ENCODE measurements around the gene KCNA10. TPM values are rescaled to one million over a fixed set of nuclear protein-coding genes. Genes with fewer than 3 reads are reported as not detected.

The KCNA10 gene
- total RNA-seq, 2 experiments from 2014 or later = not detected

DNA sequence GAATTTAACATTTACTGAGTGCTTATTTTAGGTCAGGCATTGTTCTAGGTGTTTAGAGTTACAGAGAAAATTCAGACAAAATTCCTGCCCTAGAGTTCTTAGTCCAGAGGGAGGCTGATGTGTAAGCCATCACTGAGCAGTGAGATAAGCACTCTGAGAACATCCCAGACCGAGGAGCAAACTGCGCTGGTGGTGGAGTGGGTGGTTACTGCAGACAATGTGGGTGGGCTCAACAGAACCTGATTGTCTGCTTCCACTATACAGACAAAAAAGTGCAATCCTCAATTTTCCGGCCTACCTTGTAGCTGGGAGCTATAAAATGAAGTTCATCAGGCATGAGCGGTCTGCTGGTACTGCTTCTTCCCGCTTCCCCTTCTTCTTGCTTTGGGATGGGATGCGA lies 44.5 kb downstream of the KCNA10 start:
- Mint-ChIP-seq H3K9me3 (no peaks in the 10 kb centered on the region), H3K27ac (no peak overlapping the region), H3K36me3 (ENCODE audit: low read depth) (no peaks in the 10 kb centered on the region), H3K4me1 (ENCODE audit: low read depth) (peaks cover 10% of the 10 kb centered on the region), H3K27me3 (ENCODE audit: low read depth) (no peaks in the 10 kb centered on the region), H3K4me3 (no peak overlapping the region)
- CTCF ChIA-PET = interaction anchor here (1.0 to 3.1 kb wide), 3 partner anchors 14 to 271 kb away, joined by 4 to 16 read pairs (median 7); no protein-coding TSS in a partner anchor
- intact Hi-C loops (cut with micrococcal nuclease) = no loop called here
- DNase-seq = no peak

DNA sequence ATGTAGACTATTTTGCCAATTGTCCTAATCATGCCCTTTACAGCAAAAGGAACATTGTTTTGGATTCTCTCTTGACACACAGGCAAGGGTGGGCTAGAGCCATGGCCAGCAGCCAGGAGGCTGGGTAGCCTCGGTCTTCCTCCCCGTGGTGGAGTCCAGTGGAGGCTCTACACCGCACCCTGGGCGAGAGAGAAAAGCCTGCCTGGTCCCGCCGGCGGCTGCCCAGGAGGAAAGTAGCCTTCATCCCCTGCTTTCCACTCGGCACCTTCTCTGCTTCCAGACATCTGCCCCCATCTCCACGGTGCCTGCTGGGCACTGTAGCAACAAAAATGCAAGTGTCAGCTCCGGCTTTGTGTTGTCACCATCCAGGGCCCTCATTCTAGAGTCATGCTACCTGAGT lies 46.4 kb downstream of the KCNA10 start:
- intact Hi-C loops (cut with micrococcal nuclease) = no loop called here
- H3K4me1 Mint-ChIP-seq (ENCODE audit: low read depth) = peaks cover 8% of the 10 kb centered on the region
- no peak for DNase-seq
- H3K9me3 Mint-ChIP-seq = no peaks in the 10 kb centered on the region
- H3K4me3 Mint-ChIP-seq = no peak overlapping the region
- CTCF ChIA-PET = interaction anchor here (2.5 to 3.1 kb wide), 2 partner anchors 13 to 23 kb away, joined by 7 to 16 read pairs; no protein-coding TSS in a partner anchor
- no peak overlapping the region for H3K27ac Mint-ChIP-seq
- H3K36me3 Mint-ChIP-seq (ENCODE audit: low read depth) = no peaks in the 10 kb centered on the region
- H3K27me3 Mint-ChIP-seq (ENCODE audit: low read depth) = no peaks in the 10 kb centered on the region

DNA sequence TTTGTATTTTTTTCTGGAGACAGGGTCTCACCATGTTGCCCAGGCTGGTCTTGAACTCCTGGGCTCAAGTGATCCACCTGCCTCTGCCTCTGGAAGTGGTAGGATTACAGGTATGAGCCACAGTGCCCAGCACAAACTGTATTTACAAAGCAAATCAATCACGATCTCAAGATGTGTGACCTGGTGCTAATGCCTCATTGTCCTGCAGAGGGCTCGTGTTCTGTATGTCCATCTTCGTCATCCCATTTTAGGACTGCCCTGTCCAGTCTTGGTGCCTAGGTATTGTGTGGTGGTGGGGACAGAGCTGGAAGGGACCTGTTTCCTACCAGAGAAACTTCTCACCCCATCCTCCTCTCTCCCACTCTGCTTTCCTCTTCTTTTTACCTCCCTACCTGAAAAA lies 47.8 kb downstream of the KCNA10 start:
- no peak overlapping the region for H3K27ac Mint-ChIP-seq
- no peaks in the 10 kb centered on the region for H3K36me3 Mint-ChIP-seq (ENCODE audit: low read depth)
- CTCF ChIA-PET = interaction anchor here (1.0 kb wide), 1 partner anchor 268 kb away, joined by 3 read pairs; no protein-coding TSS in a partner anchor
- no peaks in the 10 kb centered on the region for H3K27me3 Mint-ChIP-seq (ENCODE audit: low read depth)
- intact Hi-C loops (cut with micrococcal nuclease) = no loop called here
- H3K4me1 Mint-ChIP-seq (ENCODE audit: low read depth) = no peaks in the 10 kb centered on the region
- H3K9me3 Mint-ChIP-seq = no peaks in the 10 kb centered on the region
- no peak for DNase-seq
- H3K4me3 Mint-ChIP-seq = no peak overlapping the region

Other genes starting within 250 kb of the KCNA10 start
- 10 to 100 TPM; 91.0 to 91.5 TPM for gene RBM15, start 179.8 kb downstream of the KCNA10 start, total RNA-seq
- gene SLC16A4, start 128.1 kb downstream of the KCNA10 start, total RNA-seq = under 1 TPM; 0.14 to 0.37 TPM
- 100 to 1,000 TPM; 138 to 144 TPM for gene LAMTOR5, start 111.5 kb downstream of the KCNA10 start, total RNA-seq
- not detected for gene PROK1, start 68.0 kb downstream of the KCNA10 start, total RNA-seq
- gene KCNA2, start 87.2 kb upstream of the KCNA10 start, total RNA-seq = under 1 TPM; 0.19 to 0.64 TPM
- 10 to 100 TPM; 15.3 to 15.4 TPM for gene KCNA3, start 155.8 kb upstream of the KCNA10 start, total RNA-seq

Data from activated naive CD4-positive, alpha-beta T cell treated with anti-CD3 and anti-CD28 coated beads for 36 hours (primary cell).